Nephron (organoid): ENCODE data around the gene RGS7.
"Not testable (repeated sequence)": the region's sequence is repeated elsewhere in the genome, so short reads cannot be mapped to it uniquely, and the experiment has no call there.

Source experiments
- H3K27ac Mint-ChIP-seq, 3 experiments: 2 replicates each; pipeline ENCODE4 v1.8.0; 2020; ENCODE audit warnings: mixed read lengths in 3 of 3, mild to moderate bottlenecking in 2 of 3, moderate library complexity in 1 of 3
- H3K27me3 Mint-ChIP-seq: 2 replicates; pipeline ENCODE4 v1.8.0; 2021; ENCODE audit warnings: low read depth, mild to moderate bottlenecking, moderate library complexity, mixed read lengths
- H3K36me3 Mint-ChIP-seq: 2 replicates; pipeline ENCODE4 v1.8.0; 2020; ENCODE audit warnings: low read depth, mixed read lengths
- H3K4me1 Mint-ChIP-seq: 2 replicates; pipeline ENCODE4 v1.8.0; 2020; ENCODE audit warnings: mixed read lengths
- H3K4me3 Mint-ChIP-seq, 3 experiments: 2 replicates each; pipeline ENCODE4 v1.8.0; 2020; ENCODE audit warnings: mild to moderate bottlenecking in 3 of 3, mixed read lengths in 3 of 3, moderate library complexity in 2 of 3
- H3K9me3 Mint-ChIP-seq: 2 replicates; pipeline ENCODE4 v1.8.0; 2020; ENCODE audit warnings: mixed read lengths
- TF ChIP-seq, protein P1 (sequence below), 3 experiments: fragments of 200-600 bp; sonication (generic); IDR thresholded peaks; one replicate each; pipeline ENCODE4 v1.5.0; 2021; ENCODE audit warnings: antibody characterized with exemption in 3 of 3; ENCODE audit not compliant: unreplicated experiment in 3 of 3

Gene RGS7

DNA sequence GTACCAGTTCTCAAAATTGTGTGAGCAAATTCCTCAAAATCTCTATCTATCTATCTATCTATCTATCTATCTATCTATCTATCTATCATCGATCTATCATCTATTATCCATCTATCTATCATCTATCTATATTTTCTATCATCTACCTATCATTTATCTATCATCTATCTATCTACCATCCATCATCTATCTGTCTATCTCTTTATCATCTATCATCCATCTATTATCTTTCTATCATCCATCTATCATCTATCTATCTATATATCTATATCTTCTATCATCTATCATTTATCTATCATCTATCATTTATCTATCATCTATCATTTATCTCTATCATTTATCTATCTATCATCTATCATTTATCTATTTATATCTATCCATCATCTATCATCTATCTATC lies 380.3 kb downstream of the RGS7 start:
- H3K27ac Mint-ChIP-seq, result no peak overlapping the region
- no peaks in the 10 kb centered on the region for H3K27me3 Mint-ChIP-seq
- no peaks in the 10 kb centered on the region for H3K9me3 Mint-ChIP-seq
- no peak overlapping the region for H3K4me3 Mint-ChIP-seq
- H3K36me3 Mint-ChIP-seq, result no peaks in the 10 kb centered on the region
- TF ChIP-seq, protein P1, sequence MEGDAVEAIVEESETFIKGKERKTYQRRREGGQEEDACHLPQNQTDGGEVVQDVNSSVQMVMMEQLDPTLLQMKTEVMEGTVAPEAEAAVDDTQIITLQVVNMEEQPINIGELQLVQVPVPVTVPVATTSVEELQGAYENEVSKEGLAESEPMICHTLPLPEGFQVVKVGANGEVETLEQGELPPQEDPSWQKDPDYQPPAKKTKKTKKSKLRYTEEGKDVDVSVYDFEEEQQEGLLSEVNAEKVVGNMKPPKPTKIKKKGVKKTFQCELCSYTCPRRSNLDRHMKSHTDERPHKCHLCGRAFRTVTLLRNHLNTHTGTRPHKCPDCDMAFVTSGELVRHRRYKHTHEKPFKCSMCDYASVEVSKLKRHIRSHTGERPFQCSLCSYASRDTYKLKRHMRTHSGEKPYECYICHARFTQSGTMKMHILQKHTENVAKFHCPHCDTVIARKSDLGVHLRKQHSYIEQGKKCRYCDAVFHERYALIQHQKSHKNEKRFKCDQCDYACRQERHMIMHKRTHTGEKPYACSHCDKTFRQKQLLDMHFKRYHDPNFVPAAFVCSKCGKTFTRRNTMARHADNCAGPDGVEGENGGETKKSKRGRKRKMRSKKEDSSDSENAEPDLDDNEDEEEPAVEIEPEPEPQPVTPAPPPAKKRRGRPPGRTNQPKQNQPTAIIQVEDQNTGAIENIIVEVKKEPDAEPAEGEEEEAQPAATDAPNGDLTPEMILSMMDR (IDR thresholded peaks at IDR 0.05; ENCODE audit: unreplicated experiment in 3 of 3), result no peak
- H3K4me1 Mint-ChIP-seq, result no peaks in the 10 kb centered on the region

DNA sequence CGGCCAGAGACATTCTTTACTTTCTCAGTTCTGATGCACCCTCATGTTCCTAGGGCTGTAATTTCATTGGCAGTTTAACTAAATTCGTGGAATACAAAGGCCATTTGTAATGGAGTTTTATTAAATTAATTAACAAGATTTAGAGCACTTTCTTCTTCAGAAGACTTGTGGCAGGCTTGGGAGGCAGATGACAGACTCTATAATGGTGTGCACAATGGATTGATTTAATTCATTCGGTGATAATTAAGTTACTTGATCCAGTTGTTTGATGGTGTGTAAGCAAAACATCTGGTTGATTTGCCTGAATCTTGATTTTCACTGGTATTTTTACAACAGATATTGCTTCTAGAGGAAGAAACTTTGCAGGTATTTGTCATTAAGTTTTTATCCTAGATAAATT lies 383.1 kb downstream of the RGS7 start:
- TF ChIP-seq, protein P1 (IDR thresholded peaks at IDR 0.05; ENCODE audit: unreplicated experiment in 3 of 3), result no peak
- Mint-ChIP-seq H3K36me3 (no peaks in the 10 kb centered on the region), H3K27me3 (no peaks in the 10 kb centered on the region), H3K4me3 (no peak overlapping the region), H3K27ac (no peak overlapping the region), H3K9me3 (no peaks in the 10 kb centered on the region), H3K4me1 (no peaks in the 10 kb centered on the region)

DNA sequence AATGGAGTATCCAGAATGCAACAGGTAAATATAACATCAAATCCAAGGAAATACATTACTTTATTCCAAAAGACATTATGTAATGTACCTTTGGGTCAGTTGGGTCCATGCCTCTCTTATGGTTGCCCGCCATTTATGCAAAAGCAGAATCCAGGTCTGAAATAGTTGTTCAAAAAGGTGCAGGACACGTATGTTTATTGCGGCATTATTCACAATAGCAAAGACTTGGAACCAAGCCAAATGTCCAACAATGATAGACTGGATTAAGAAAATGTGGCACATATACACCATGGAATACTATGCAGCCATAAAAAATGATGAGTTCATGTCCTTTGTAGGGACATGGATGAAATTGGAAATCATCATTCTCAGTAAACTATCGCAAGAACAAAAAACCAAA lies 384.9 kb downstream of the RGS7 start:
- not testable (repeated sequence) for H3K4me3 Mint-ChIP-seq, H3K27ac Mint-ChIP-seq, H3K4me1 Mint-ChIP-seq, H3K27me3 Mint-ChIP-seq, H3K36me3 Mint-ChIP-seq, H3K9me3 Mint-ChIP-seq

DNA sequence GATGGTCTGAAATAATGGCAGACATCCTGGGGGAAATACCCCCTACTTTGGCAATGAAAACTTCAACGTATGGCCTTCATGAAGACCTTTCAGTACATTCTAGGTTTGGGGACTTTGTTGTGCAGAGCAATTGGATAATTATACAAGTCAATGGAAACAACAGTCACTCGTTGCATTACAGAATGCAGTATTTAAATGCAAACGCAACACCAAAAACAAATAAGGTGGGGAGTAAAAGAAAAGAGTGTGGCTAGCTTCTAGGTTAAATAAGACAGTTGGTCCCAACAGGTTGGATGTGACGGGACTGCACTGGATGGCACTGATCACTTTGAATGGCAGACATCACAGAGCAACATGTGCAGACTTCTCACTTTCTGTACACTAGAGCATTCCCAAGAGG lies 386.8 kb downstream of the RGS7 start:
- Mint-ChIP-seq H3K27ac (no peak overlapping the region), H3K4me3 (no peak overlapping the region), H3K27me3 (no peaks in the 10 kb centered on the region), H3K9me3 (no peaks in the 10 kb centered on the region), H3K4me1 (peaks cover 4% of the 10 kb centered on the region), H3K36me3 (no peaks in the 10 kb centered on the region)
- TF ChIP-seq, protein P1 (IDR thresholded peaks at IDR 0.05; ENCODE audit: unreplicated experiment in 3 of 3), result no peak

DNA sequence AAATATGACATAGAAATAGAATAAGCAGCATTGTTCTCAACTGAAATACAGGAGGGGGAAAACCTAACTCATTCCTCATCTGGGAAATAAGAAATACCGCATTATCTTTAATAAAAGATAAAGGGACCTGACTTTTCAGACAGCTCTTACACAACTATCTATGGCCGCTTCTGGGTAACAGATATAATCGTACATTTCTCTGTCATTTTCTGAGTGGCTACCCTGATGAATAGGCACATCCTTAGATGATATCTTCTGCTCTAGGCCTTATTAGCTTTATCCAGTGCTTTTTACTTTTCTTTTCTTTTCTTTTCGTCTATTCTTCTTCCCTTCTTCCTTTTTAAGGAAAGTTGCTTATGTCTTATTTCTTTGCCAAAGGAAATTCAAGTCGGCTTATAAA lies 388.1 kb downstream of the RGS7 start:
- H3K9me3 Mint-ChIP-seq, result no peaks in the 10 kb centered on the region
- TF ChIP-seq, protein P1 (IDR thresholded peaks at IDR 0.05; ENCODE audit: unreplicated experiment in 3 of 3), result no peak
- no peak overlapping the region for H3K4me3 Mint-ChIP-seq
- H3K36me3 Mint-ChIP-seq, result no peaks in the 10 kb centered on the region
- no peak overlapping the region for H3K27ac Mint-ChIP-seq
- no peaks in the 10 kb centered on the region for H3K27me3 Mint-ChIP-seq
- peaks cover 4% of the 10 kb centered on the region for H3K4me1 Mint-ChIP-seq

DNA sequence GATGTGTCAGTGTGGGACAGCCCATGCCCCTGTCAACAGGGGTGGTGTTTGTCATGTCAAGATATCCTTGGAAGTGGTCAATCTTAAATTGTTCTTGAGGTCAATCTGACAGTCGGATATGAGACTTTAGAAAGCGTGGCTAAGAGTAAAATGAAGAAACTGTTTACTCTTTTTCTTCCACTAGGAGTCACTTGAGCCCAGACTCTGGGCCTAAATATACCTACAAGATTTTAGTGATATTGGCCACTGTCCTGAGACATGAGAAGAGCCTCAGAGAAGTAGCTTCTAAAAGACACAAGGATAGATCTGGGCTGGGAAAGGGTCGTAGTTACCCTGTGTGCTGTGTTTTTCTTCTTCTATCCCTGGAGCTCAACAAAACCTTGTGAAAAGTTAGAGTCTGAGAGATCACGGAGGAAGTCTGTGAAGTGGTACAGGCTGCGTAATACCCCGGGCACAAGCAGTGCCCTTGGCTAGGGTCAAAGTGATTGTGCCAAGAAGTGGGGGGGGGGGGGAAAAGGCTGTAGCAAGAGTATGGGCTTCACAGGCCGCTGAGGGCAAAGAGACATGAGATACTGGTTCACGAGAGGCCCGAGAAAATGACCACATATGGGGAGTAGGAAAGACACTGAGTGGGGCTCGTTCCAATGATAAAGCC lies 389.8 kb downstream of the RGS7 start:
- Mint-ChIP-seq H3K4me1 (peaks cover 4% of the 10 kb centered on the region), H3K4me3 (no peak overlapping the region), H3K36me3 (no peaks in the 10 kb centered on the region), H3K27me3 (no peaks in the 10 kb centered on the region), H3K9me3 (no peaks in the 10 kb centered on the region), H3K27ac (peak overlapping the region in 1 of 3 experiments; percentile 6)
- TF ChIP-seq, protein P1 (IDR thresholded peaks at IDR 0.05; ENCODE audit: unreplicated experiment in 3 of 3), result peak; percentile 23 to 50 (median 34)
